ENCODE measurements around the gene JAK3.

- TF ChIP-seq CTCF (IDR thresholded peaks at IDR 0.05), result no peak
- TF ChIP-seq EP300 (IDR thresholded peaks at IDR 0.05), result no peak
- no peak for TF ChIP-seq POLR2AphosphoS5 (IDR thresholded peaks at IDR 0.05)
- TF ChIP-seq POLR2A (IDR thresholded peaks at IDR 0.05), result no peak
These were observed 68.5 kb downstream of the JAK3 start for GRCh38 chr19:17778968-17779929.
